GM04503 (cell line): ENCODE measurements around the gene TP73.

Experiments
- DNase-seq: peaks from one replicate; pipeline ENCODE4 v3.0.0-alpha.2; 2012; ENCODE audit warnings: low read depth

TP73 gene

GRCh38 chr1:3651930-3652547 lies at the start of gene TP73:
TSS of gene TP73 (plus strand) at chr1:3652516. CDS start at chr1:3682366, 29,850 bp downstream.
- DNase-seq: no peak

- no peak for DNase-seq
Measured at GRCh38 chr1:3603156-3603555, 49.2 kb upstream of the TP73 start.

GRCh38 chr1:3603571-3604467 lies 48.5 kb upstream of the TP73 start:
- no peak for DNase-seq

GRCh38 chr1:3604468-3604974 lies 47.8 kb upstream of the TP73 start:
- no peak for DNase-seq

- no peak for DNase-seq
Measured at GRCh38 chr1:3604997-3605823, 47.1 kb upstream of the TP73 start.

- DNase-seq: no peak
Measured at GRCh38 chr1:3606779-3607702, 45.3 kb upstream of the TP73 start.

- no peak for DNase-seq
Measured at GRCh38 chr1:3607703-3608065, 44.6 kb upstream of the TP73 start.

- DNase-seq: no peak
Measured at GRCh38 chr1:3608154-3608553, 44.2 kb upstream of the TP73 start.

- no peak for DNase-seq
Measured at GRCh38 chr1:3609016-3609768, 43.1 kb upstream of the TP73 start.

GRCh38 chr1:3609769-3610526 lies 42.4 kb upstream of the TP73 start:
- DNase-seq: no peak

- no peak for DNase-seq
Measured at GRCh38 chr1:3610527-3611169, 41.7 kb upstream of the TP73 start.

GRCh38 chr1:3611170-3612019 lies 40.9 kb upstream of the TP73 start, which contains the start of gene MEGF6:
TSS of gene MEGF6 (minus strand) at chr1:3611508. CDS start at chr1:3611268, 240 bp downstream.
- no peak for DNase-seq

- DNase-seq: no peak
Measured at GRCh38 chr1:3612123-3612522, 40.2 kb upstream of the TP73 start.

GRCh38 chr1:3614755-3615742 lies 37.3 kb upstream of the TP73 start:
- no peak for DNase-seq

GRCh38 chr1:3616861-3617260 lies 35.5 kb upstream of the TP73 start:
- no peak for DNase-seq

GRCh38 chr1:3617806-3618345 lies 34.4 kb upstream of the TP73 start:
- DNase-seq: no peak

- DNase-seq: no peak
Measured at GRCh38 chr1:3618531-3618880, 33.8 kb upstream of the TP73 start.
